ENCODE data around the gene CD69. TPM values are rescaled to one million over a fixed set of nuclear protein-coding genes. Genes with fewer than 3 reads are reported as not detected.

Gene CD69
- 1 to 10 TPM in 3 of 4 donors, under 1 TPM in 1; 0.99 to 6.7 (median 2.7) TPM for total RNA-seq

DNA sequence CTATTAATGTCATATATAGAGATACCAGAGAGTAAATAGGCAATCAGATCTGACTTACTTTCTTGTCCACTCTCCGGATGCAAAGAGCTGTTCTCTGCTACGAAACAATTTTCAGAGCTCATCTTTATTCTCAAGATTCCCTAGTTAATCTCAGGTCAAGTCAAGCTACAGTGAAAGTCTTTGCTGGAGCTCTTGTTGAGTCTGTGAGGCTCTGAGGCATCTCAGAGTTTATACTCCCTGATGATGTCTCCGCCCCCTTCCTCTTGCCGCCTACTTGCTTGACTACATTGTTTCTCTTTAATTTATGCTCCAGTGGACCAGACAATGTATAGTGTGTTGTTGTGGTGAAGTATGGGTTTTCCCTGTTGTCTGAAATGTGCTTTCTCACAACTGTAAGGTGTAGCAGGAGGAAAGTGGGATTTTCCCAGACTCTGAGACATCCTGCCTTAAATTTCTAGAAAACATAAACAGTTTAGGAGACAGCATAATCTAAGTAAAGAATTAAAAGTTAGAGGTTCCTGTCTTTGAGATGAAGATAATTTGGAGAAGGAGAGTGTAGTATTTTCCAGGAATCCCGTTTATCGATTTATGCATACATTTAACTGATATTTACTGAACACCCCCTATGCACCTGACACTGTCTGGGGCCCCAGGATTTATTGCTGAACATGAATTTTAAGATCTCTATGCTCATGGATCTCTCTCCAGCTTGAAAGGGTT is at the start of gene CD69:
Gene CD69, minus strand, starts transcription at position 203 of the 720 bp plus-strand sequence. Its CDS starts 81 bp downstream, at position 122.
- Histone ChIP-seq H3K4me3 (peak within 1 kb of the TSS in 3 of 4 donors; percentile 12 to 50 (median 27)), H3K27me3 (no peaks in the 10 kb centered on the region), H3K27ac (peak within 1 kb of the TSS; percentile 5 to 72 (median 50)), H3K36me3 (no peaks in the 10 kb centered on the region), H3K9me3 (no peaks in the 10 kb centered on the region), H3K4me1 (no peaks in the 10 kb centered on the region)
- peak in 3 of 4 donors; percentile 28 to 85 (median 84) for TF ChIP-seq POLR2A (IDR thresholded peaks at IDR 0.05)
- TF ChIP-seq, protein P1, sequence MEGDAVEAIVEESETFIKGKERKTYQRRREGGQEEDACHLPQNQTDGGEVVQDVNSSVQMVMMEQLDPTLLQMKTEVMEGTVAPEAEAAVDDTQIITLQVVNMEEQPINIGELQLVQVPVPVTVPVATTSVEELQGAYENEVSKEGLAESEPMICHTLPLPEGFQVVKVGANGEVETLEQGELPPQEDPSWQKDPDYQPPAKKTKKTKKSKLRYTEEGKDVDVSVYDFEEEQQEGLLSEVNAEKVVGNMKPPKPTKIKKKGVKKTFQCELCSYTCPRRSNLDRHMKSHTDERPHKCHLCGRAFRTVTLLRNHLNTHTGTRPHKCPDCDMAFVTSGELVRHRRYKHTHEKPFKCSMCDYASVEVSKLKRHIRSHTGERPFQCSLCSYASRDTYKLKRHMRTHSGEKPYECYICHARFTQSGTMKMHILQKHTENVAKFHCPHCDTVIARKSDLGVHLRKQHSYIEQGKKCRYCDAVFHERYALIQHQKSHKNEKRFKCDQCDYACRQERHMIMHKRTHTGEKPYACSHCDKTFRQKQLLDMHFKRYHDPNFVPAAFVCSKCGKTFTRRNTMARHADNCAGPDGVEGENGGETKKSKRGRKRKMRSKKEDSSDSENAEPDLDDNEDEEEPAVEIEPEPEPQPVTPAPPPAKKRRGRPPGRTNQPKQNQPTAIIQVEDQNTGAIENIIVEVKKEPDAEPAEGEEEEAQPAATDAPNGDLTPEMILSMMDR (IDR thresholded peaks at IDR 0.05) = no peak
- 45 to 68% methylated on average over 6 of the region's 6 CpGs for WGBS, 2 donors
- DNase-seq = no peak
- intact Hi-C loops (cut with DNase I) = no loop called here

DNA sequence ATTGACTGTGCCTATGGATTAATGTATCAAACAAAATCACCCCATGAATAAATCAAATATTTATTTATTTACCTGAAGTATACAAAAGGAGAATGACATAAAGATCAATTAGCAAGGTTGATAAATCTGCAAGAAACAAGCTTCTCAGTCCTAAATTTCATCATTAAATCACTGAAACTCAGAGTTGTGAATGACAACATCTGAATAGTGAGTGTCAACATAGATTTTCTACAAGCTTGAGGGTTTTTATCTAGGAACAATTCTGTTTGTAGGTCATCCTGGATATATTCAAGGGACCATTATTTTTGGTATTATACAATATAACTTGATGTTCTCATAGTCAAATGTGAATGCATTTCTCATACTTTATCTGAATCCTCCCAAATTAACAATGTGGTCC is 49.2 kb upstream of the CD69 start:
- peaks cover 0 to 9% (median 6%) of the 10 kb centered on the region in 3 donors for H3K4me1 ChIP-seq
- no peak overlapping the region for H3K4me3 ChIP-seq
- no peak for DNase-seq
- H3K27ac ChIP-seq = no peak overlapping the region
- H3K36me3 ChIP-seq = no peaks in the 10 kb centered on the region
- H3K27me3 ChIP-seq = peaks cover 0 to 16% (median 0%) of the 10 kb centered on the region in 4 donors
- intact Hi-C loops (cut with DNase I) = no loop called here
- no peak for TF ChIP-seq POLR2A (IDR thresholded peaks at IDR 0.05)
- TF ChIP-seq, protein P1 (IDR thresholded peaks at IDR 0.05) = no peak
- H3K9me3 ChIP-seq = no peaks in the 10 kb centered on the region

DNA sequence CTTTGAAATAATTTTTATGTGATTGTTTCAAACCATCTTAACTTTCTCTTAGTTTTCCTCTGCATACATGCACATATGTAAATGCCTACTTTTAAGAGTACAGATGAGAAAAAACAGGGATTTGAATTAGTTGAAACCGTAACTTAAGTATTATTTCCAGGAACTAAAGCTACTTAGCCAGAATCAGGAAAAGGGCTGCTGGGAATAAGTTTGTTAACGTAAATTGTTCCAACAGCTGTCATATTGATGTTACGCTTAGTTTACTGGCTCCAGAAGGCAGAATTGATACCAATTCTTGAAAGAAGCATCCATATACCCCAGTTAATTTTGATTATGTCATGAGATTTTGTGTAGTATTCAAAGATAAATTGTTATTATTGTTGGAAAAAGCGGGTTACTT is 48.6 kb upstream of the CD69 start:
- TF ChIP-seq, protein P1 (IDR thresholded peaks at IDR 0.05) = no peak
- no peak for TF ChIP-seq POLR2A (IDR thresholded peaks at IDR 0.05)
- no peak overlapping the region for H3K27ac ChIP-seq
- no peaks in the 10 kb centered on the region for H3K9me3 ChIP-seq
- peaks cover 0 to 8% (median 6%) of the 10 kb centered on the region in 3 donors for H3K4me1 ChIP-seq
- H3K27me3 ChIP-seq = peaks cover 0 to 16% (median 0%) of the 10 kb centered on the region in 4 donors
- DNase-seq = no peak
- WGBS, 2 donors = 62 to 79% methylated on average over 4 of the region's 4 CpGs
- no peaks in the 10 kb centered on the region for H3K36me3 ChIP-seq
- no peak overlapping the region for H3K4me3 ChIP-seq
- intact Hi-C loops (cut with DNase I) = no loop called here

DNA sequence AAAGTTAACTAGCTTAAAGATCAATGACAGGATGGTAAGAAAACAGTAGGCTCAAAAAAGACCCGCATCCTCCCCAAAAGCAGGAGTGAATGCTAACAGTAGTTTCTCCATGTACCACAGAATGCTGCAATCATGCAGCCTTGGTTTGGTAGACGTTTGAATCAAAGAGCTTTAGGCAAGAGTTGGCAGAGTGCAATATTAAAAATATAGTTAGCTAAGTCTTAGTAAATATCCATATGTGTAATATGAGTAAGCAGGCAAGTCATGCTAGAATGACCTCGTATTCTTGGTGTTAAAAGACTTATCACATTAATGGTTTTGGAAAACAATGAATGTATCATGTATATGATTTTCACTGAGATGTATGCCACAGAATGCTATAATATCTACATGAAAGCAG is 47.8 kb upstream of the CD69 start:
- intact Hi-C loops (cut with DNase I) = no loop called here
- Histone ChIP-seq H3K4me3 (no peak overlapping the region), H3K9me3 (no peaks in the 10 kb centered on the region), H3K36me3 (no peaks in the 10 kb centered on the region), H3K27ac (no peak overlapping the region), H3K27me3 (peaks cover 0 to 10% (median 0%) of the 10 kb centered on the region in 4 donors), H3K4me1 (peaks cover 0 to under 1% (median 0%) of the 10 kb centered on the region in 3 donors)
- TF ChIP-seq, protein P1 (IDR thresholded peaks at IDR 0.05) = no peak
- no peak for TF ChIP-seq POLR2A (IDR thresholded peaks at IDR 0.05)
- 54% methylated on average over 3 of the region's 3 CpGs for WGBS, 2 donors
- no peak for DNase-seq

DNA sequence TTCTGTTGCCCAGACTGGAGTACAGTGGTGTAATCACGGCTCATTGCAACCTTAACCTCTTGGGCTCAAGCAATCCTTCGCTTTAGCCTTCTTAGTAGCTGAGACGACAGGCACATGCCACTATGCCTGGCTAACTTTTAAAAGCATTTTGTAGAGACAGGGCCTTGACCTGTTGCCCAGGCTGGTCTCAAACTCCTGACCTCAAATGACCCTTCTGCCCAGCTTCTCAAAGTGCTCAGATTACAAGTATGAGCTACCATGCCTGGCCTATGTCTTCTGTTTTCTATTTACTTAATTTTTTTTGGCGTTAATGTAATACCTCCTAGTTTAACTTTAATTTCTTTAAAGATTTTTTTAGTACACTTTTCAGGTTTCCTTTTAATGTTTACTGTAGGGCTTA is 46.0 kb upstream of the CD69 start:
- DNase-seq = no peak
- no peak overlapping the region for H3K4me3 ChIP-seq
- WGBS, 2 donors = 86 to 89% methylated on average over 4 of the region's 4 CpGs
- H3K4me1 ChIP-seq = no peaks in the 10 kb centered on the region
- H3K27me3 ChIP-seq = peaks cover 0 to 1% (median 0%) of the 10 kb centered on the region in 4 donors
- TF ChIP-seq, protein P1 (IDR thresholded peaks at IDR 0.05) = no peak
- no peak for TF ChIP-seq POLR2A (IDR thresholded peaks at IDR 0.05)
- H3K27ac ChIP-seq = no peak overlapping the region
- no peaks in the 10 kb centered on the region for H3K9me3 ChIP-seq
- intact Hi-C loops (cut with DNase I) = no loop called here
- H3K36me3 ChIP-seq = no peaks in the 10 kb centered on the region
